GM19023 (cell line): Measurements from ENCODE around the gene COL26A1.

Experiments
- ATAC-seq: cut with Tn5 transposase; IDR thresholded peaks from one replicate; pipeline ENCODE4 v1.9.1; 2021; ENCODE audit warnings: mild to moderate bottlenecking, moderate library complexity; ENCODE audit not compliant: unreplicated experiment

Gene COL26A1

GRCh38 chr7:101529560-101529959 lies 166.9 kb downstream of the COL26A1 start:
- no peak for ATAC-seq

- ATAC-seq: no peak
Measured at GRCh38 chr7:101531726-101532357, 169.2 kb downstream of the COL26A1 start.

GRCh38 chr7:101532400-101533102 lies 169.9 kb downstream of the COL26A1 start:
- ATAC-seq: no peak

- ATAC-seq: no peak
Measured at GRCh38 chr7:101533103-101533465, 170.4 kb downstream of the COL26A1 start.

GRCh38 chr7:101534015-101534803 lies 171.5 kb downstream of the COL26A1 start:
- ATAC-seq: no peak

GRCh38 chr7:101534873-101535272 lies 172.2 kb downstream of the COL26A1 start:
- no peak for ATAC-seq

- no peak for ATAC-seq
Measured at GRCh38 chr7:101535351-101535751, 172.7 kb downstream of the COL26A1 start.

- ATAC-seq: no peak
Measured at GRCh38 chr7:101536232-101536631, 173.6 kb downstream of the COL26A1 start.

- no peak for ATAC-seq
Measured at GRCh38 chr7:101536668-101537067, 174.0 kb downstream of the COL26A1 start.

GRCh38 chr7:101537205-101537604 lies 174.5 kb downstream of the COL26A1 start:
- no peak for ATAC-seq

GRCh38 chr7:101537935-101538595 lies 175.4 kb downstream of the COL26A1 start:
- ATAC-seq: no peak

GRCh38 chr7:101538596-101539459 lies 176.2 kb downstream of the COL26A1 start:
- no peak for ATAC-seq

- no peak for ATAC-seq
Measured at GRCh38 chr7:101539784-101540183, 177.1 kb downstream of the COL26A1 start.

- ATAC-seq: no peak
Measured at GRCh38 chr7:101542527-101543241, 180.0 kb downstream of the COL26A1 start.

- no peak for ATAC-seq
Measured at GRCh38 chr7:101543242-101543766, 180.6 kb downstream of the COL26A1 start.

- ATAC-seq: no peak
Measured at GRCh38 chr7:101543846-101544245, 181.2 kb downstream of the COL26A1 start.

GRCh38 chr7:101545441-101546190 lies 182.9 kb downstream of the COL26A1 start:
- no peak for ATAC-seq

- no peak for ATAC-seq
Measured at GRCh38 chr7:101546308-101546936, 183.7 kb downstream of the COL26A1 start.
